Fibroblast of lung (primary cell): ENCODE results near the gene AFAP1L2. TPM values are rescaled to one million over a fixed set of nuclear protein-coding genes. Genes with fewer than 3 reads are reported as not detected.

Experiments used
- DNase-seq, 2 donors: peaks; one replicate each; pipeline versions ENCODE4 v3.0.0 to v3.0.0-alpha.2; 2010; ENCODE audit warnings: low read depth in 2 of 2
- H2AFZ ChIP-seq: 2 replicates; pipeline ENCODE4 v1.5.1; 2012; ENCODE audit warnings: low read length, control low read depth, inconsistent platforms
- H3K27ac ChIP-seq: 2 replicates; pipeline ENCODE4 v1.5.1; 2011; ENCODE audit warnings: low read length, control low read depth; ENCODE audit not compliant: insufficient read depth
- H3K27me3 ChIP-seq: 2 replicates; pipeline ENCODE4 v1.5.1; 2011; ENCODE audit warnings: mild to moderate bottlenecking, low read length; ENCODE audit not compliant: control insufficient read depth, insufficient read depth
- H3K36me3 ChIP-seq: 2 replicates; pipeline ENCODE4 v1.5.1; 2011; ENCODE audit warnings: low read length; ENCODE audit not compliant: control insufficient read depth, insufficient read depth
- H3K4me1 ChIP-seq: 2 replicates; pipeline ENCODE4 v1.5.1; 2011; ENCODE audit warnings: low read length; ENCODE audit not compliant: control insufficient read depth, insufficient read depth; ENCODE audit errors: extremely low read depth
- H3K4me2 ChIP-seq: 2 replicates; pipeline ENCODE4 v1.5.1; 2011; ENCODE audit warnings: low read length, control low read depth; ENCODE audit not compliant: insufficient read depth; ENCODE audit errors: extremely low read depth
- H3K4me3 ChIP-seq, 4 experiments: fragments of 200-600 bp in 1 of 4; sonication (generic) in 1 of 4; replicated peaks in 1 of 4; 2 replicates each; pipeline ENCODE4 v1.5.1; 2011 to 2016; ENCODE audit warnings: low read length in 4 of 4, low read depth in 3 of 4, mild to moderate bottlenecking in 3 of 4, control low read depth in 2 of 4, inconsistent platforms in 1 of 4, mixed read lengths in 1 of 4; ENCODE audit not compliant: insufficient read depth in 1 of 4; ENCODE audit errors: control extremely low read depth in 1 of 4
- H3K79me2 ChIP-seq: 2 replicates; pipeline ENCODE4 v1.5.1; 2012; ENCODE audit warnings: mild to moderate bottlenecking, low read length, inconsistent platforms; ENCODE audit not compliant: control insufficient read depth, insufficient read depth
- H3K9ac ChIP-seq: 2 replicates; pipeline ENCODE4 v1.5.1; 2011; ENCODE audit warnings: mild to moderate bottlenecking, low read length, control low read depth; ENCODE audit not compliant: insufficient read depth
- H3K9me3 ChIP-seq: 2 replicates; pipeline ENCODE4 v1.5.1; 2012; ENCODE audit warnings: low read depth, low read length; ENCODE audit not compliant: control insufficient read depth, insufficient read depth
- H4K20me1 ChIP-seq: 2 replicates; pipeline ENCODE4 v1.5.1; 2011; ENCODE audit warnings: low read length; ENCODE audit not compliant: control insufficient read depth, insufficient read depth; ENCODE audit errors: extremely low read depth
- EZH2 ChIP-seq: IDR thresholded peaks from 2 replicates; pipeline ENCODE4 v1.5.1; 2012; ENCODE audit warnings: low read length, control low read depth, mild to moderate bottlenecking; ENCODE audit errors: missing control alignments
- polyA plus RNA-seq, 2 donors: library from polyadenylated mRNA; depleted of rRNA in 1 of 2; stranded (reverse) in 1 of 2; unstranded in 1 of 2; fragments of >200 nt; gene quantifications; 2 replicates each; pipeline ENCODE4 v1.2.1, GENCODE V29; 2011 to 2012; ENCODE audit warnings: missing spikeins in 1 of 2
- total RNA-seq: library from RNA; depleted of rRNA; stranded (reverse); fragments of >200 nt; gene quantifications from 2 replicates; pipeline ENCODE4 v1.2.1, GENCODE V29; 2014
- TF ChIP-seq, protein P1 (sequence below), 2 donors: IDR thresholded peaks in 1 of 2; conservative IDR thresholded peaks in 1 of 2; 1 replicate in 1 of 2; 2 replicates in 1 of 2; pipeline ENCODE4 v1.5.1; 2011 to 2012; ENCODE audit warnings: low read length in 2 of 2, control low read depth in 1 of 2, inconsistent platforms in 1 of 2, low read depth in 1 of 2, mild to moderate bottlenecking in 1 of 2

The AFAP1L2 gene
- total and polyA plus RNA-seq, 2 donors (not counting 1 experiment from before 2014, with no cell fraction given) = 0.17 to 9.6 TPM

DNA sequence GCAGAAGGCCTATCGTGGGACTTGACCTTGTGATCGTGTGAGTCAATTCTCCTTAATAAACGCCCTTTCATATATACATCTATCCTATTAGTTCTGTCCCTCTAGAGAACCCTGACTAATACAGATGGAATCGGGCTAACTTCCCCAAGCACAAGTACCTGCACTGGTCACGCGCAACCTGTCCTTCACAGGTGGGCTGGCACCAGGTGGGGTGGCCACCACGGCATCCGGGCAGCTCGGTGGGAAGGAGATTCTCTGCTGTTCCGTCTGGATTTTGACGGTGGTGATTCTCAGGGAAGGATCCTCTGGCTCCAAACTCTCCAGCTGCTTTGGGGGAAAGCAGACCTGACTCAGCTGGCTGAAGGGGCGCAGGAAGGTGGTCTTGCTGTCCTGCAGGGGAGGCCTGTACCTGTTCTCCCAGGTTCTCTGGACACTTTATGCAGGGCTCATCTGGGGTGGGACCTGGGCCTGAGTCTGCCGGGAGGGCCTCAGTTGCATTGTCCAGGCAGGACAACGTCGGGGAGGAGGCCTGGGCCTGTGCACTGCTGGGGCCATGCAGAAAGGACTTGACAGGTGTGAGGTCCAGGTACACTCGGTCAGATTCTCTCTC, 104.2 kb downstream of the AFAP1L2 start:
- Histone ChIP-seq H3K4me2 (no peak overlapping the region), H2AFZ (no peak overlapping the region), H3K9ac (no peak overlapping the region), H3K4me1 (peaks cover 4% of the 10 kb centered on the region), H3K4me3 (no peak overlapping the region), H3K9me3 (no peaks in the 10 kb centered on the region), H4K20me1 (no peaks in the 10 kb centered on the region), H3K27me3 (peaks cover 3% of the 10 kb centered on the region), H3K27ac (no peak overlapping the region), H3K36me3 (no peaks in the 10 kb centered on the region), H3K79me2 (no peaks in the 10 kb centered on the region)
- DNase-seq = no peak
- TF ChIP-seq, protein P1, sequence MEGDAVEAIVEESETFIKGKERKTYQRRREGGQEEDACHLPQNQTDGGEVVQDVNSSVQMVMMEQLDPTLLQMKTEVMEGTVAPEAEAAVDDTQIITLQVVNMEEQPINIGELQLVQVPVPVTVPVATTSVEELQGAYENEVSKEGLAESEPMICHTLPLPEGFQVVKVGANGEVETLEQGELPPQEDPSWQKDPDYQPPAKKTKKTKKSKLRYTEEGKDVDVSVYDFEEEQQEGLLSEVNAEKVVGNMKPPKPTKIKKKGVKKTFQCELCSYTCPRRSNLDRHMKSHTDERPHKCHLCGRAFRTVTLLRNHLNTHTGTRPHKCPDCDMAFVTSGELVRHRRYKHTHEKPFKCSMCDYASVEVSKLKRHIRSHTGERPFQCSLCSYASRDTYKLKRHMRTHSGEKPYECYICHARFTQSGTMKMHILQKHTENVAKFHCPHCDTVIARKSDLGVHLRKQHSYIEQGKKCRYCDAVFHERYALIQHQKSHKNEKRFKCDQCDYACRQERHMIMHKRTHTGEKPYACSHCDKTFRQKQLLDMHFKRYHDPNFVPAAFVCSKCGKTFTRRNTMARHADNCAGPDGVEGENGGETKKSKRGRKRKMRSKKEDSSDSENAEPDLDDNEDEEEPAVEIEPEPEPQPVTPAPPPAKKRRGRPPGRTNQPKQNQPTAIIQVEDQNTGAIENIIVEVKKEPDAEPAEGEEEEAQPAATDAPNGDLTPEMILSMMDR (conservative IDR thresholded peaks at IDR 0.05 in 1 of 2, IDR thresholded peaks at IDR 0.05 in 1 of 2; ENCODE audit: low read depth in 1 of 2, low read length in 2 of 2) = no peak
- no peak for TF ChIP-seq EZH2

DNA sequence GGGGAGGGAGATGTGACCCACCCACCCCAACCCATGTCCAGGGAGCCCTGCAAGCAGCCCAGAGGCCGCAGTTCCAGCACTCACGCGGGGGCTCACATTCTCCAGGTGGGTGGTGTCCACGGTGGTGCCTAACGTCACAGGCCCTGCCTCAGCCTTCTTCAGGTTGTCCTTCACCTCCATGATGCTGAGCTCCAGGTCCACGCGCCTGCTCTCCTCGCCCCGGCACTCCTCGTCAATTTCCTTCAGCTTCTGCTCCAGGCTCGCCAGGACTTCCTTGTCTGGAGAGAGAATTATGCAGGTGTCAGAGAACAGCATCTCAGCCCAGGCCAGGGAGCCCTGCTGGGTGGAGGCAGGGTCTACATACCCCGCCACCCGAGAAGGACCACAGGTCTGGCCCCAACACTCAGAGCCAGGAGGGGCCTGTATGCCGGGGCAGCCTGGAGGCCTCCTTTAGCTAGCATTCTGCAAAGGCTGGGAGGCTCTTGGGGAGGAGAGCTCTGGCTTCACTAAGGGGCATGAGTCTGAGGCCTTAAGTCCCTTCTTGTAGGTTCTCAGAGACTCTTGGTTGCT, 107.1 kb downstream of the AFAP1L2 start:
- Histone ChIP-seq H3K36me3 (no peaks in the 10 kb centered on the region), H3K79me2 (no peaks in the 10 kb centered on the region), H3K4me3 (no peak overlapping the region), H4K20me1 (no peaks in the 10 kb centered on the region), H3K9me3 (no peaks in the 10 kb centered on the region), H3K4me1 (no peaks in the 10 kb centered on the region), H3K4me2 (no peak overlapping the region), H3K27ac (no peak overlapping the region), H3K9ac (no peak overlapping the region), H3K27me3 (peaks cover 3% of the 10 kb centered on the region), H2AFZ (no peak overlapping the region)
- no peak for DNase-seq
- no peak for TF ChIP-seq EZH2
- TF ChIP-seq, protein P1 (conservative IDR thresholded peaks at IDR 0.05 in 1 of 2, IDR thresholded peaks at IDR 0.05 in 1 of 2; ENCODE audit: low read depth in 1 of 2, low read length in 2 of 2) = no peak

DNA sequence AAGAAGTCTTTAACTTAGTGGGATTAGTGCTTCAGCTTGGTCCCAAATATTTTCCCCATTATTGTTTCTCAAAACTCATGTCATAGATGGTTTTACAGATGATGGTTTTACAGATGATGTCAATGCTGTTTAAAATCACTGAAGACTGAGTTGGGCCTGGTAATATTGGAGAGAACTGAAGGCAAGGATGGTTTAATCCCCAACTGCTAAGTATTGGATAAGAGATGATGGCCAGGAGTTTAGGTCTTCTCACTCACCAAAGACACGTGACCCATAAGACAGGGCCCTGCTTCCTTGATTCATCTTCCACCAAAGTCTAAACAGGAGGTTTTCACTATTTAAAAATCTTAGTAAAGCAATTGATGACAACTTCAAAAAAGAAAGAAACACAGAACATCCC, 108.9 kb downstream of the AFAP1L2 start:
- Histone ChIP-seq H3K27ac (no peak overlapping the region), H3K4me3 (no peak overlapping the region), H4K20me1 (no peaks in the 10 kb centered on the region), H3K4me2 (no peak overlapping the region), H2AFZ (no peak overlapping the region), H3K36me3 (no peaks in the 10 kb centered on the region), H3K4me1 (no peaks in the 10 kb centered on the region), H3K27me3 (no peaks in the 10 kb centered on the region), H3K79me2 (no peaks in the 10 kb centered on the region), H3K9me3 (no peaks in the 10 kb centered on the region), H3K9ac (no peak overlapping the region)
- peak in 1 of 2 donors; percentile 10 for DNase-seq
- TF ChIP-seq, protein P1 (conservative IDR thresholded peaks at IDR 0.05 in 1 of 2, IDR thresholded peaks at IDR 0.05 in 1 of 2; ENCODE audit: low read depth in 1 of 2, low read length in 2 of 2) = no peak
- no peak for TF ChIP-seq EZH2
